HUDEP-2 (cell line): ENCODE measurements around the gene TMEM30B.
"Not testable (repeated sequence)": the region's sequence is repeated elsewhere in the genome, so short reads cannot be mapped to it uniquely, and the experiment has no call there.

ENCODE experiments used
- DNase-seq, 76 experiments: peaks; one replicate each; lab custom pipeline; 2025; ENCODE audit not compliant: unreplicated experiment in 76 of 76; lab: John Stamatoyannopoulos, UW

Gene TMEM30B

GRCh38 chr14:61239285-61239684 is 41.9 kb downstream of the TMEM30B start:
- not testable (repeated sequence) for DNase-seq

GRCh38 chr14:61238611-61239245 is 42.4 kb downstream of the TMEM30B start:
- no peak for DNase-seq

GRCh38 chr14:61234215-61234916 is 46.8 kb downstream of the TMEM30B start:
- no peak for DNase-seq

GRCh38 chr14:61233436-61233956 is 47.6 kb downstream of the TMEM30B start:
- no peak for DNase-seq

- DNase-seq = no peak
Measured at GRCh38 chr14:61231810-61232209, 49.3 kb downstream of the TMEM30B start.

- no peak for DNase-seq
Measured at GRCh38 chr14:61229981-61230380, 51.2 kb downstream of the TMEM30B start.

- DNase-seq = no peak
Measured at GRCh38 chr14:61229475-61229888, 51.7 kb downstream of the TMEM30B start.

- no peak for DNase-seq
Measured at GRCh38 chr14:61227884-61228591, 53.1 kb downstream of the TMEM30B start.
